Keratinocyte (primary cell): ENCODE data around the gene TMEM208. TPM values are rescaled to one million over a fixed set of nuclear protein-coding genes. Genes with fewer than 3 reads are reported as not detected.

ENCODE experiments used
- DNase-seq: peaks from one replicate; pipeline ENCODE4 v3.0.0-alpha.2; 2011; ENCODE audit warnings: low read depth, missing footprints, low spot score
- FAIRE-seq: peaks from 2 replicates; lab custom pipeline; 2011; peaks lifted over from hg19 to GRCh38; lab: Jason Lieb, UNC
- H2AFZ ChIP-seq: 2 replicates; pipeline ENCODE4 v1.6.0; 2012; ENCODE audit warnings: low read length, control low read depth, inconsistent platforms; ENCODE audit not compliant: control insufficient read depth
- H3K27ac ChIP-seq: 2 replicates; pipeline ENCODE4 v1.5.1; 2011; ENCODE audit warnings: low read length; ENCODE audit not compliant: control insufficient read depth, insufficient read depth
- H3K27me3 ChIP-seq: 3 replicates; pipeline ENCODE4 v1.6.0; 2011; ENCODE audit warnings: low read length; ENCODE audit not compliant: control insufficient read depth, insufficient read depth; ENCODE audit errors: extremely low read depth
- H3K36me3 ChIP-seq, 2 experiments: 2 replicates in 1 of 2; 3 replicates in 1 of 2; pipeline ENCODE4 v1.5.1; 2011; ENCODE audit warnings: low read length in 2 of 2, mild to moderate bottlenecking in 1 of 2; ENCODE audit not compliant: control insufficient read depth in 2 of 2, insufficient read depth in 2 of 2; ENCODE audit errors: extremely low read depth in 1 of 2
- H3K4me1 ChIP-seq: 3 replicates; pipeline ENCODE4 v1.5.1; 2011; ENCODE audit warnings: low read length; ENCODE audit not compliant: control insufficient read depth, insufficient read depth; ENCODE audit errors: extremely low read depth
- H3K4me2 ChIP-seq: 3 replicates; pipeline ENCODE4 v1.6.0; 2011; ENCODE audit warnings: low read depth, low read length; ENCODE audit not compliant: control insufficient read depth, insufficient read depth; ENCODE audit errors: extremely low read depth
- H3K4me3 ChIP-seq, 3 experiments: fragments of 200-600 bp in 1 of 3; sonication (generic) in 1 of 3; 2 replicates in 2 of 3; 3 replicates in 1 of 3; pipeline ENCODE4 v1.5.1; 2011 to 2016; ENCODE audit warnings: low read length in 3 of 3, mild to moderate bottlenecking in 3 of 3, control low read depth in 2 of 3, inconsistent platforms in 1 of 3, low read depth in 1 of 3, mixed read lengths in 1 of 3, mixed run types in 1 of 3, moderate library complexity in 1 of 3; ENCODE audit not compliant: control insufficient read depth in 2 of 3, insufficient read depth in 2 of 3; ENCODE audit errors: extremely low read depth in 1 of 3
- H3K79me2 ChIP-seq: 2 replicates; pipeline ENCODE4 v1.6.0; 2012; ENCODE audit warnings: low read length; ENCODE audit not compliant: control insufficient read depth, insufficient read depth
- H3K9ac ChIP-seq: 3 replicates; pipeline ENCODE4 v1.6.0; 2011; ENCODE audit warnings: low read length; ENCODE audit not compliant: control insufficient read depth, insufficient read depth; ENCODE audit errors: extremely low read depth
- H3K9me1 ChIP-seq: 3 replicates; pipeline ENCODE4 v1.6.0; 2011; ENCODE audit warnings: low read length; ENCODE audit not compliant: control insufficient read depth, insufficient read depth; ENCODE audit errors: extremely low read depth
- H3K9me3 ChIP-seq: 2 replicates; pipeline ENCODE4 v1.5.1; 2012; ENCODE audit warnings: low read depth, low read length; ENCODE audit not compliant: control insufficient read depth
- H4K20me1 ChIP-seq: 3 replicates; pipeline ENCODE4 v1.6.0; 2011; ENCODE audit warnings: low read length; ENCODE audit not compliant: control insufficient read depth, insufficient read depth; ENCODE audit errors: extremely low read depth
- CTCF ChIP-seq, 3 experiments: IDR thresholded peaks in 1 of 3; conservative IDR thresholded peaks in 1 of 3; optimal IDR thresholded peaks in 1 of 3; 2 replicates in 2 of 3; 3 replicates in 1 of 3; pipeline versions ENCODE3 to v1.5.1; 2011; ENCODE audit warnings: low read length in 3 of 3, mild to moderate bottlenecking in 3 of 3, moderate library complexity in 2 of 3, control low read depth in 1 of 3, inconsistent platforms in 1 of 3; ENCODE audit not compliant: insufficient read depth in 2 of 3; ENCODE audit errors: extremely low read depth in 1 of 3
- EZH2 ChIP-seq: IDR thresholded peaks from one replicate; pipeline ENCODE4 v1.6.1; 2012; ENCODE audit warnings: inconsistent platforms, mild to moderate bottlenecking, low read length, moderate library complexity
- dilution Hi-C: fragments of 300-500 bp; cut with MboI; formaldehyde crosslinking; loops from one replicate; pipeline ENCODE4 v1.7.0; 2020; ENCODE audit warnings: low sequenced_read_pairs; ENCODE audit not compliant: extremely low pct_ligation_motif_present
- polyA plus RNA-seq, 5 experiments: library from polyadenylated mRNA; depleted of rRNA in 3 of 5; stranded (reverse) in 3 of 5; stranded (forward) in 1 of 5; unstranded in 1 of 5; fragments of >200 nt; gene quantifications; 1 replicate in 1 of 5; 2 replicates in 3 of 5; 3 replicates in 1 of 5; pipeline versions ENCODE4 v1.2.1 to v1.2.3, GENCODE V29; 2011 to 2012; ENCODE audit warnings: missing spikeins in 2 of 5, low read depth in 1 of 5, low replicate concordance in 1 of 5

The TMEM208 gene
- polyA plus RNA-seq, 1 donor (not counting 4 experiments of a cell fraction or from before 2014, with no cell fraction given) = 44.9 TPM

GRCh38 chr16:67252609-67253497 lies 25.9 kb downstream of the TMEM208 start:
- dilution Hi-C loops = no loop called here
- no peak overlapping the region for H3K27ac ChIP-seq
- H3K36me3 ChIP-seq = no peaks in the 10 kb centered on the region
- peaks cover 8% of the 10 kb centered on the region for H3K4me1 ChIP-seq
- no peak overlapping the region for H3K9ac ChIP-seq
- no peak overlapping the region for H3K4me2 ChIP-seq
- H2AFZ ChIP-seq = no peak overlapping the region
- H3K27me3 ChIP-seq = peaks cover 18% of the 10 kb centered on the region
- H3K9me1 ChIP-seq = no peaks in the 10 kb centered on the region
- TF ChIP-seq CTCF (optimal IDR thresholded peaks at IDR 0.05 in 1 of 3, IDR thresholded peaks at IDR 0.05 in 1 of 3, conservative IDR thresholded peaks at IDR 0.05 in 1 of 3; ENCODE audit: extremely low read depth in 1 of 3, insufficient read depth in 2 of 3, low read length in 3 of 3) (no peak), EZH2 (no peak)
- H3K4me3 ChIP-seq = no peak overlapping the region
- H4K20me1 ChIP-seq = no peaks in the 10 kb centered on the region
- H3K9me3 ChIP-seq = no peaks in the 10 kb centered on the region
- DNase-seq = no peak
- H3K79me2 ChIP-seq = no peaks in the 10 kb centered on the region
- no peak for FAIRE-seq

GRCh38 chr16:67254801-67255552 lies 28.0 kb downstream of the TMEM208 start:
- FAIRE-seq (no peak), DNase-seq (no peak)
- no peaks in the 10 kb centered on the region for H3K79me2 ChIP-seq
- no peaks in the 10 kb centered on the region for H3K9me1 ChIP-seq
- no peak overlapping the region for H2AFZ ChIP-seq
- H3K27me3 ChIP-seq = peaks cover 5% of the 10 kb centered on the region
- H3K9ac ChIP-seq = no peak overlapping the region
- H4K20me1 ChIP-seq = no peaks in the 10 kb centered on the region
- TF ChIP-seq CTCF (optimal IDR thresholded peaks at IDR 0.05 in 1 of 3, IDR thresholded peaks at IDR 0.05 in 1 of 3, conservative IDR thresholded peaks at IDR 0.05 in 1 of 3; ENCODE audit: extremely low read depth in 1 of 3, insufficient read depth in 2 of 3, low read length in 3 of 3) (no peak), EZH2 (no peak)
- H3K4me1 ChIP-seq = no peaks in the 10 kb centered on the region
- H3K4me3 ChIP-seq = no peak overlapping the region
- no peak overlapping the region for H3K4me2 ChIP-seq
- dilution Hi-C loops = no loop called here
- H3K9me3 ChIP-seq = no peaks in the 10 kb centered on the region
- H3K36me3 ChIP-seq = no peaks in the 10 kb centered on the region
- no peak overlapping the region for H3K27ac ChIP-seq
